Bronchial epithelial cell (primary cell): Measurements from ENCODE around the gene BLZF1. TPM values are rescaled to one million over a fixed set of nuclear protein-coding genes. Genes with fewer than 3 reads are reported as not detected.

Experiments
- DNase-seq: peaks from one replicate; pipeline ENCODE4 v3.0.0-alpha.2; 2010; ENCODE audit warnings: low read depth
- FAIRE-seq: peaks from 2 replicates; lab custom pipeline; 2011; peaks lifted over from hg19 to GRCh38; lab: Jason Lieb, UNC
- H3K27me3 ChIP-seq: 2 replicates; pipeline ENCODE4 v1.5.1; 2011; ENCODE audit warnings: low read length; ENCODE audit not compliant: control insufficient read depth, insufficient read depth
- H3K36me3 ChIP-seq: 2 replicates; pipeline ENCODE4 v1.5.1; 2011; ENCODE audit warnings: low read length; ENCODE audit not compliant: control insufficient read depth, insufficient read depth
- H3K4me3 ChIP-seq: 2 replicates; pipeline ENCODE4 v1.5.1; 2011; ENCODE audit warnings: mild to moderate bottlenecking, low read depth, low read length, control low read depth
- CTCF ChIP-seq: IDR thresholded peaks from 2 replicates; pipeline ENCODE4 v1.5.1; 2011; ENCODE audit warnings: mild to moderate bottlenecking, moderate library complexity, low read length, control low read depth, inconsistent platforms; ENCODE audit not compliant: insufficient read depth, severe bottlenecking
- total RNA-seq: library from RNA; depleted of rRNA; stranded (reverse); fragments of >200 nt; gene quantifications from 2 replicates; pipeline ENCODE4 v1.2.1, GENCODE V29; 2014

Gene BLZF1
- total RNA-seq, 1 donor from 2014 or later, result 23.4 TPM

- peak; percentile 97 for DNase-seq
- TF ChIP-seq CTCF, result no peak
- peaks cover 2% of the 10 kb centered on the region for H3K36me3 ChIP-seq
- H3K27me3 ChIP-seq, result no peaks in the 10 kb centered on the region
- no peak overlapping the region for H3K4me3 ChIP-seq
- FAIRE-seq, result peak; percentile 89
Measured at GRCh38 chr1:169364948-169365347, 3.0 kb upstream of the BLZF1 start.

- H3K27me3 ChIP-seq, result no peaks in the 10 kb centered on the region
- peak overlapping the region; percentile 67 for H3K4me3 ChIP-seq
- FAIRE-seq (no peak), DNase-seq (no peak)
- H3K36me3 ChIP-seq, result peaks cover 2% of the 10 kb centered on the region
- TF ChIP-seq CTCF, result no peak
Measured at GRCh38 chr1:169367096-169367685, 804 bp upstream of the BLZF1 start.

GRCh38 chr1:169368406-169368769 is 393 bp downstream of the BLZF1 start:
- DNase-seq (peak; percentile 35), FAIRE-seq (peak; percentile 58)
- peak overlapping the region; percentile 67 for H3K4me3 ChIP-seq
- no peak for TF ChIP-seq CTCF
- H3K27me3 ChIP-seq, result no peaks in the 10 kb centered on the region
- H3K36me3 ChIP-seq, result peaks cover 3% of the 10 kb centered on the region

GRCh38 chr1:169371404-169371803 is 3.4 kb downstream of the BLZF1 start:
- H3K27me3 ChIP-seq, result no peaks in the 10 kb centered on the region
- peaks cover 4% of the 10 kb centered on the region for H3K36me3 ChIP-seq
- FAIRE-seq (no peak), DNase-seq (no peak)
- H3K4me3 ChIP-seq, result no peak overlapping the region
- no peak for TF ChIP-seq CTCF

- TF ChIP-seq CTCF, result no peak
- FAIRE-seq (no peak), DNase-seq (no peak)
- Histone ChIP-seq H3K27me3 (no peaks in the 10 kb centered on the region), H3K36me3 (peaks cover 12% of the 10 kb centered on the region), H3K4me3 (no peak overlapping the region)
Measured at GRCh38 chr1:169381162-169381561, 13.2 kb downstream of the BLZF1 start.

- no peak overlapping the region for H3K4me3 ChIP-seq
- FAIRE-seq, result no peak
- TF ChIP-seq CTCF, result no peak
- peaks cover 6% of the 10 kb centered on the region for H3K36me3 ChIP-seq
- DNase-seq, result peak; percentile 16
- H3K27me3 ChIP-seq, result no peaks in the 10 kb centered on the region
Measured at GRCh38 chr1:169383449-169383848, 15.5 kb downstream of the BLZF1 start.
